HFFc6 (cell line): ENCODE results near the gene GABRB3. TPM values are rescaled to one million over a fixed set of nuclear protein-coding genes. Genes with fewer than 3 reads are reported as not detected.

ENCODE experiments used
- DNase-seq: peaks from one replicate; pipeline ENCODE4 v3.0.0-alpha.2; 2018
- H3K27ac Mint-ChIP-seq: 2 replicates; pipeline ENCODE4 v1.8.0; 2020; ENCODE audit warnings: mild to moderate bottlenecking, mixed read lengths
- H3K27me3 Mint-ChIP-seq: 2 replicates; pipeline ENCODE4 v1.8.0; 2021; ENCODE audit warnings: mild to moderate bottlenecking, moderate library complexity, mixed read lengths; ENCODE audit not compliant: insufficient read depth
- H3K36me3 Mint-ChIP-seq: 2 replicates; pipeline ENCODE4 v1.8.0; 2021; ENCODE audit warnings: low read depth, mixed read lengths
- H3K4me1 Mint-ChIP-seq: 2 replicates; pipeline ENCODE4 v1.8.0; 2020; ENCODE audit warnings: low read depth, mixed read lengths
- H3K4me3 Mint-ChIP-seq: 2 replicates; pipeline ENCODE4 v1.8.0; 2020; ENCODE audit warnings: mild to moderate bottlenecking, moderate library complexity, mixed read lengths
- H3K9me3 Mint-ChIP-seq: 2 replicates; pipeline ENCODE4 v1.8.0; 2020; ENCODE audit warnings: mild to moderate bottlenecking, mixed read lengths
- total RNA-seq, 6 experiments: library from RNA; stranded (reverse); fragmentation: NEBNext Ultra II Directional; extraction: Animal tissue kit (Norgen Biotek cat#: 25700); gene quantifications; 2 replicates in 1 of 6; 3 replicates in 5 of 6; pipeline ENCODE4 v1.2.3, GENCODE V29; 2021
- TF ChIP-seq, protein P1 (sequence below): fragments of 200-600 bp; sonication (generic); IDR thresholded peaks from 2 replicates; pipeline ENCODE4 v1.5.0; 2021; ENCODE audit warnings: antibody characterized with exemption, mild to moderate bottlenecking

The GABRB3 gene
- total RNA-seq, 6 experiments from 2014 or later: 0.46 to 5.2 (median 0.92) TPM

DNA sequence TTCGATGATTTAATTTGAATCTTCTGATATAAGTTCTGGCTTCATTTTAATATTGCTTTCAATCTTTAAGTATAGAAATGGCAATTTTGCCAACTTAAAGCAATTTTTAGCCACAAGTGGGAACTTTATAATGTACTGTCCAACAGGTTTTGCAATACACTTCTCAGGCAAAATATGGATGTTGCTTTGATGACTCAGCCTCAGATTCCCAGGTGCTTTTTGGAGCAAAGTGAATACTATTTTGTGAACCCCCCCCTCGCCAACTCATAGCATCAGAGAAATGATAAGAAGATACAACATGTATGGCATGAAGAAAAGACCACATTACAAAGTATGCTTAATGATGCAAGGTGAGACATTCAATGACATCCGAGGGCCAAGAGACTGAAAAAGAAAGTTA is 158.1 kb downstream of the GABRB3 start:
- Mint-ChIP-seq H3K36me3 (peaks cover 14% of the 10 kb centered on the region; the same call in 1 of the 2 replicates), H3K4me1 (no peaks in the 10 kb centered on the region), H3K9me3 (peaks cover 36% of the 10 kb centered on the region), H3K4me3 (no peak overlapping the region), H3K27ac (no peak overlapping the region), H3K27me3 (no peaks in the 10 kb centered on the region)
- TF ChIP-seq, protein P1, sequence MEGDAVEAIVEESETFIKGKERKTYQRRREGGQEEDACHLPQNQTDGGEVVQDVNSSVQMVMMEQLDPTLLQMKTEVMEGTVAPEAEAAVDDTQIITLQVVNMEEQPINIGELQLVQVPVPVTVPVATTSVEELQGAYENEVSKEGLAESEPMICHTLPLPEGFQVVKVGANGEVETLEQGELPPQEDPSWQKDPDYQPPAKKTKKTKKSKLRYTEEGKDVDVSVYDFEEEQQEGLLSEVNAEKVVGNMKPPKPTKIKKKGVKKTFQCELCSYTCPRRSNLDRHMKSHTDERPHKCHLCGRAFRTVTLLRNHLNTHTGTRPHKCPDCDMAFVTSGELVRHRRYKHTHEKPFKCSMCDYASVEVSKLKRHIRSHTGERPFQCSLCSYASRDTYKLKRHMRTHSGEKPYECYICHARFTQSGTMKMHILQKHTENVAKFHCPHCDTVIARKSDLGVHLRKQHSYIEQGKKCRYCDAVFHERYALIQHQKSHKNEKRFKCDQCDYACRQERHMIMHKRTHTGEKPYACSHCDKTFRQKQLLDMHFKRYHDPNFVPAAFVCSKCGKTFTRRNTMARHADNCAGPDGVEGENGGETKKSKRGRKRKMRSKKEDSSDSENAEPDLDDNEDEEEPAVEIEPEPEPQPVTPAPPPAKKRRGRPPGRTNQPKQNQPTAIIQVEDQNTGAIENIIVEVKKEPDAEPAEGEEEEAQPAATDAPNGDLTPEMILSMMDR: no peak
- no peak for DNase-seq

DNA sequence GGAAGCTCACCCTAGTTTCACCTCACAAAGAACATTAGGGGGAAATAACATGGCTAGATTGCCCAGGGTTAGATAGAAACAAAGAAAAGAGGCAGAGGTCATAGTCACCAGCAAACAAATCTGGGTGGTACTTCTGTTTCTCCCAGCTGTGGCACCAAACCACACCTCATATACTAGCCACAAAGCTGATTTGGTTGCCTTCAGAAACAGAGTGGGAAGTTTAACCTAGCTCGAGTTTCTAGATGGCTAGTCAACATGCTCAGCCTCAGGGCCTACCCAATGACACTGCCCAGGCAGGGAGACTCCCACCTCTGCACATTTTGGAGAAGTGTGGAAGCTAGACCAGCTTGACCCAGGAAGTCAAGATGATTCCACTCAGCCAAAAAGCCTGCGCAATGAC is 174.2 kb downstream of the GABRB3 start:
- H3K27me3 Mint-ChIP-seq: no peaks in the 10 kb centered on the region

DNA sequence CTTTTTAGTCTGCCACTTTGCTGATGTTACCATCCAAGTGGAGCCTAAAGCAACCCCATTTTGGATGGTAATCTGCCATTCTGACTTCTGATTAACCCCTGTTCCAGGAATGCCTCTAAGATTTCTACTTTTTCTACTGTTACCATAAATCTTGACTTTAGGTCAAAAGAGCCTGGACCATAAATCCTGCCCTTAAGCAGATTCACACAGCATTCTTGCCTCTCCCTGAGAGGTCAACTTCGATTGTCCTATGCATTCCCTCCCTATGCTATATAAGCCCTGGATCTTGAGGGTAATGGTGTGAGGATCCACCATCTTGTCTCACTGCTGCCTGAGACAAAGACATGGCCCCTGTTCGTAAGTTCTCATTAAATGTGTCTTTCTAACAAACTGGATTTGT is 177.3 kb downstream of the GABRB3 start:
- peaks cover 46% of the 10 kb centered on the region for H3K9me3 Mint-ChIP-seq
- 0 out of 2 replicates have a peak, but pooled peaks cover 5% of the 10 kb centered on the region for H3K36me3 Mint-ChIP-seq
- H3K4me3 Mint-ChIP-seq: no peak overlapping the region
- no peak for DNase-seq
- no peaks in the 10 kb centered on the region for H3K4me1 Mint-ChIP-seq
- H3K27ac Mint-ChIP-seq: no peak overlapping the region
- TF ChIP-seq, protein P1: no peak
- no peaks in the 10 kb centered on the region for H3K27me3 Mint-ChIP-seq

More for the DNA sequence above, 174.2 kb downstream of the GABRB3 start:
- Mint-ChIP-seq H3K27ac (no peak overlapping the region), H3K4me3 (no peak overlapping the region), H3K4me1 (no peaks in the 10 kb centered on the region), H3K9me3 (peaks cover 48% of the 10 kb centered on the region), H3K36me3 (0 out of 2 replicates have a peak, but pooled peaks cover 8% of the 10 kb centered on the region)
- TF ChIP-seq, protein P1: no peak
- DNase-seq: no peak

DNA sequence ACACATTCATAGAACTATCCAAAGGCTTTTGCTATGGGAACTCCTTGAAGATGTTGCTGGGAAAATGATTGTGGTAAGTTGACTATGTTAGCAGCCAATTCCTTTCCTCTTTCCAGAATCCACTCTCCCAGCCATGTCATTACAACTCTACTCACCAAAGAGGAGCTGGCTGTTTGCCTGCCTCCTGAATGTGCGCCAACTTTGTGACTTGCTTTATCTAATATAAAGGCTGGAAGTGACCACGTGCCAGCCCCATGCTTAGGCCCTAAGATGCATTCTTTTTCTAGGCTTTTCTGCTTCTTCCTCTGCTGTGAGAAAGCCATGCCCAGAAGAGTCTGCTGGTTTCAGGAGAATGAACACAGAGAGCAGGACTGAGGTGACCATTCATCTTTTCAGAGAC is 182.2 kb downstream of the GABRB3 start:
- H3K4me3 Mint-ChIP-seq: no peak overlapping the region
- no peaks in the 10 kb centered on the region for H3K27me3 Mint-ChIP-seq
- TF ChIP-seq, protein P1: no peak
- no peaks in the 10 kb centered on the region for H3K4me1 Mint-ChIP-seq
- DNase-seq: no peak
- H3K9me3 Mint-ChIP-seq: peaks cover 36% of the 10 kb centered on the region
- no peak overlapping the region for H3K27ac Mint-ChIP-seq
- no peaks in the 10 kb centered on the region for H3K36me3 Mint-ChIP-seq

DNA sequence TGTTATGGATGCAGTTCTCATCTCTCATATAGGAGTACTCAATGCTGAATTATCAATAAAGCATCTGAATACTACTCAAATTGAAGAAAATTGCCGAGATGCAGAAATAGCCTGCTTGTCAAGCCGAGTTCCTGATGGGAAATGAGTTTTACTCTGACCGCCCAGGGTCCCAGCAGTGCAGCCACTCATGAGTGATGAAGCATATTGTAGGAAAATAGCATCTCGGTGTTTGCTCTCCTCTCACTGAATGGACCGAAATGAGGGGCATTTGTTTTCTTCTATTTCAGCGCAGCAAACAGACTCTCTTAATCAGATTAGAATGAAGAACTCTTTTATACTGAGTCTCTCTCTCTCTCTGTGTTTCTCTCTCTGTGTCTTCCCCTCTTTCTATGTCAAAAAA is 190.0 kb downstream of the GABRB3 start:
- Mint-ChIP-seq H3K27me3 (peaks cover 4% of the 10 kb centered on the region), H3K9me3 (peaks cover 42% of the 10 kb centered on the region), H3K4me3 (no peak overlapping the region), H3K27ac (no peak overlapping the region), H3K4me1 (no peaks in the 10 kb centered on the region; the same call in 1 of the 2 replicates), H3K36me3 (peaks cover 17% of the 10 kb centered on the region)
- DNase-seq: no peak
- TF ChIP-seq, protein P1: no peak

DNA sequence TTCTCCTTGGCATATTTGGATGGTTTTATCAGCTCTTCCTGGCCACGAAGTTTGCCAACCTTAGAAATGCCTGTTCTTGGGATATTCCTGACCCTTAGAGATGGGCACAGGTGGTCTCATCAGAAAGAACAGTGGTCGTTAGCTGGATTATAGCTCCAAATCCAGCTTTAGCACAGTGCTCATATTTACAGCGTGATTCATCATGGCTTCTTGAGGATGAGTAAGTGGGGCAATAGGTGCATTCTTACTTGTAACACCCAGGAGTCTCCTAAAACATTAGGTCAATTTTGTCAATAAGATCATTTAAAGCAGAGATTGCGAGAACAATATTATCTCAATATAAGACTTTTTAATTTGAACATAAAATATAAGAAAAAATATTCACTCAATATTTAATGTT is 191.9 kb downstream of the GABRB3 start:
- H3K9me3 Mint-ChIP-seq: peaks cover 36% of the 10 kb centered on the region
- TF ChIP-seq, protein P1: no peak
- no peak overlapping the region for H3K27ac Mint-ChIP-seq
- H3K27me3 Mint-ChIP-seq: peaks cover 4% of the 10 kb centered on the region
- no peak overlapping the region for H3K4me3 Mint-ChIP-seq
- peaks cover 22% of the 10 kb centered on the region for H3K36me3 Mint-ChIP-seq
- no peaks in the 10 kb centered on the region; the same call in 1 of the 2 replicates for H3K4me1 Mint-ChIP-seq
- DNase-seq: no peak
